Thymus (tissue), 11 donors: ENCODE results near the gene TACC2. TPM values are rescaled to one million over a fixed set of nuclear protein-coding genes. Genes with fewer than 3 reads are reported as not detected.

Experiments used
- DNase-seq, 9 donors: peaks; one replicate each; pipeline ENCODE4 v3.0.0-alpha.2; 2013; ENCODE audit warnings: low spot score in 9 of 9, low read depth in 6 of 9, missing footprints in 1 of 9
- H3K27ac ChIP-seq, 2 donors: one replicate each; pipeline ENCODE4 v1.5.1; 2013; ENCODE audit warnings: control low read depth in 1 of 2, low read depth in 1 of 2, low read length in 1 of 2, mild to moderate bottlenecking in 1 of 2, moderate library complexity in 1 of 2
- H3K27me3 ChIP-seq, 2 donors: one replicate each; pipeline ENCODE4 v1.5.1; 2013; ENCODE audit warnings: low read length in 1 of 2; ENCODE audit not compliant: control insufficient read depth in 2 of 2, insufficient read depth in 1 of 2
- H3K36me3 ChIP-seq, 2 donors: one replicate each; pipeline ENCODE4 v1.5.1; 2013; ENCODE audit warnings: low read length in 1 of 2, mild to moderate bottlenecking in 1 of 2, moderate library complexity in 1 of 2; ENCODE audit not compliant: control insufficient read depth in 2 of 2, insufficient read depth in 2 of 2
- H3K4me1 ChIP-seq, 2 donors: one replicate each; pipeline ENCODE4 v1.5.1; 2013; ENCODE audit warnings: low read length in 2 of 2; ENCODE audit not compliant: control insufficient read depth in 2 of 2, insufficient read depth in 2 of 2
- H3K4me3 ChIP-seq, 2 donors: one replicate each; pipeline ENCODE4 v1.5.1; 2013; ENCODE audit warnings: low read length in 2 of 2, control low read depth in 1 of 2, mild to moderate bottlenecking in 1 of 2
- H3K9me3 ChIP-seq, 2 donors: one replicate each; pipeline ENCODE4 v1.5.1; 2013; ENCODE audit warnings: low read length in 1 of 2, mild to moderate bottlenecking in 1 of 2; ENCODE audit not compliant: control insufficient read depth in 2 of 2, insufficient read depth in 1 of 2
- WGBS: extraction: QIAGEN DNeasy Blood & Tissue Kit; methylation state at CpG from one replicate; pipeline ENCODE4 v1.1.7; 2013; 5-methylcytosine and 5-hydroxymethylcytosine counted together
- polyA plus RNA-seq: library from polyadenylated mRNA; stranded (reverse); fragments of 200-250 nt; gene quantifications from one replicate; pipeline ENCODE4 v1.2.3, GENCODE V29; 2013
- total RNA-seq: library from RNA; stranded (reverse); fragments of 120-200 nt; gene quantifications from one replicate; pipeline ENCODE4 v1.2.4, GENCODE V29; 2013
- donor health status: healthy.

TACC2 gene
- total and polyA plus RNA-seq, 2 donors, result 4.6 to 57.3 TPM

DNA sequence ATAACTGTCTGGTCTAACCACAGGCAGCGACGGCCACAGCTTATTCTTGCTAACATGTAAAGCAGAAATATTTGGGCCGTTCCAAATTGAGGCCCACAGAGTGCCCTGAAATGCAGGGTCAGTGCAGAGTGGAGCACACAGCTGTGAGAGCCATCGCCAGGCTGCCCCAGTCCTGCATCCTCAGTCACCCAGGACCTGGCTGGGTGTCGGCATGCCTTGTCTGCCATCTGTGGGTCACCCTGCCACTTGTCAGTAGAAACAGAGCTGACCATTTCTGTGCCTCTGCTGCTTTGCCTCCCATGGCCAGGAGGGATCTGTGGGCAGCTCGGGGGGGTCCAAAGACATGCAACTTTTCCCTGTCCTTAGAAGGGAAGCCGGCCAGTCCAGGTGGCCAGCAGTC is 224.8 kb downstream of the TACC2 start:
- DNase-seq, result no peak
- H3K36me3 ChIP-seq, result no peaks in the 10 kb centered on the region
- H3K4me3 ChIP-seq, result no peak overlapping the region
- no peaks in the 10 kb centered on the region for H3K9me3 ChIP-seq
- H3K4me1 ChIP-seq, result no peaks in the 10 kb centered on the region
- 91% methylated on average over 7 of the region's 7 CpGs for WGBS
- no peaks in the 10 kb centered on the region for H3K27me3 ChIP-seq
- H3K27ac ChIP-seq, result no peak overlapping the region

GRCh38 chr10:122216047-122216446 is 227.1 kb downstream of the TACC2 start:
- no peak for DNase-seq
- Histone ChIP-seq H3K36me3 (no peaks in the 10 kb centered on the region), H3K9me3 (no peaks in the 10 kb centered on the region), H3K4me3 (no peak overlapping the region), H3K4me1 (no peaks in the 10 kb centered on the region), H3K27me3 (no peaks in the 10 kb centered on the region), H3K27ac (no peak overlapping the region)
- 89% methylated on average over 2 of the region's 2 CpGs for WGBS

DNA sequence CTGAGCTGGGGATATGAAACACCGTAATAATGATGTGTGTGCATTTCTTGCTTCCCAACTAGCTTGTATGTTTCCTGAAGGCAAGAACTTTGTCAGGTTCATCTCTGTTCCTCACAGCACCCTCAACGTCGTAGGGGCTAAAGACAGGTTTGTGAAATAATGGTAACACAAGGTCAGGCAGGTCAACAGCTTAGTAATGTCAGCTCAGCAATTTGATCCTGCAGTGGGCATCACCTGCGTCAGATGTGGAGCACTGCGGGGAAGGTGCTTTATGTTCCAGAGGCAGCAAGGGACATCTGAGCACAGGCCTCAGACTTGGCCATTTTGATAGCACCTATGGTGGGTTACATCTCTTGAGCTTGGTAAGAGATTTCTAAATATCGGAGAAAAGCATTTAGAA is 230.4 kb downstream of the TACC2 start:
- H3K9me3 ChIP-seq, result no peaks in the 10 kb centered on the region
- H3K27ac ChIP-seq, result no peak overlapping the region
- no peaks in the 10 kb centered on the region for H3K36me3 ChIP-seq
- no peak overlapping the region for H3K4me3 ChIP-seq
- no peaks in the 10 kb centered on the region for H3K27me3 ChIP-seq
- WGBS, result 94% methylated on average over 6 of the region's 6 CpGs
- H3K4me1 ChIP-seq, result no peaks in the 10 kb centered on the region
- no peak for DNase-seq

DNA sequence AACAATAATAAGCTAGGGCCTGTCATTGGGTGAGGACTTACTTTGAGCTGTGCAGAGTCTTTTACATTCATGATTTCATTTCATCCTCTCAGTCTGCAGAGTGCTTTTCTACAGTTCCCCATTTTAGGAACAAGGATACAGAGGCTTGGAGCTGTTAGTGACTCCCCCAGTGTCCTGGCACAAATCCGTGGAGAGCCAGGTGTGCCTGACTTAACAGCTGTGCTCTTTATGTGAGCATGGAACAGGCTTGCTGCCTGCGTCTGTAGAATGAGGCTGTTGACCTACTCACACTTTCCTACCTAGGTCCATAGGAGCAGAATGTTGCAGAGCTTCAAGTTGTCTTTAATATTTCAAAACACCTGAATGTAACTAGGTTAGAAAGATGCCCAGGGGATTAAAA is 231.8 kb downstream of the TACC2 start:
- no peak for DNase-seq
- 86% methylated on average over 2 of the region's 2 CpGs for WGBS
- H3K27me3 ChIP-seq, result no peaks in the 10 kb centered on the region
- no peaks in the 10 kb centered on the region for H3K9me3 ChIP-seq
- no peak overlapping the region for H3K27ac ChIP-seq
- no peak overlapping the region for H3K4me3 ChIP-seq
- no peaks in the 10 kb centered on the region for H3K36me3 ChIP-seq
- no peaks in the 10 kb centered on the region for H3K4me1 ChIP-seq

DNA sequence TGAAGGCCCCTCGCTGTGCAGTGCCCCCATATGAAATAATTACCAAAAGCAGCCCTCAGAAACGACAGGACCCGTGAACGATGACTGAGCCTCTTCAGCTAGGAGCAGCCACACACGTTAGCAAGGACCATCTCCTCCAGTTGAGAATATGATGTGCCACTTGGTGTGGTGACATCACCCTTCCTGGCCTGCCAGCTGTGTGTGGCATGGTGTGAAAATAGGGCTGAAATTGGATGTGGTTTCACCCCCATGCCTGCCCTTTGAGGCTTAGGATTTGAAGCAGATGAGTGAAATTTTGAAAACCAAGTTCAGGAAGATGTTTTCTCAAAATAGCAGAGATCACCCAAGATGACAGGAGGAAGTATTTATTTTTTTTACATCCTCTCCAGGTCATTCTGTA is 233.0 kb downstream of the TACC2 start:
- 92% methylated on average over 5 of the region's 5 CpGs for WGBS
- H3K4me1 ChIP-seq, result no peaks in the 10 kb centered on the region
- H3K27me3 ChIP-seq, result no peaks in the 10 kb centered on the region
- no peaks in the 10 kb centered on the region for H3K36me3 ChIP-seq
- H3K27ac ChIP-seq, result no peak overlapping the region
- H3K9me3 ChIP-seq, result no peaks in the 10 kb centered on the region
- no peak overlapping the region for H3K4me3 ChIP-seq
- no peak for DNase-seq

DNA sequence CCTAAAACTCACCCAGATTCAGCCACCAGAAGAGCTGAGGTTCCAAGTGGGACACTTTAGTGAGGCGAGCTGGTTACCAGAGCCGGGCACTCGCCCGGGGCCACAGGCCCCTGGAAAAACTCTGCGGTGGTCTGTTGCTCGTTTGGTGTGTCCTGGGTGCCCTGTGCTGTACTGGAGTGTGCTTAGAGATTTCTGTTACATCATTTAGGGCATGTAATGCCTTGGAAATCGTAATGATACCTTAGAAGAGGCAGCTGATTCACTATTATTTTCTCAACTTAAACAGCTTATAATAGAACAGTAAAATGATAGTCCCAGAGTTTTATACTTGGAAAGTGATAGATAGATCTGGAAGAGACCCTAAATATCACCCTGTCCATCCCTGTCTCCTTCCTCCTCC is 233.7 kb downstream of the TACC2 start:
- no peaks in the 10 kb centered on the region for H3K27me3 ChIP-seq
- no peak overlapping the region for H3K4me3 ChIP-seq
- no peak for DNase-seq
- no peaks in the 10 kb centered on the region for H3K4me1 ChIP-seq
- H3K9me3 ChIP-seq, result no peaks in the 10 kb centered on the region
- H3K36me3 ChIP-seq, result no peaks in the 10 kb centered on the region
- no peak overlapping the region for H3K27ac ChIP-seq
- WGBS, result 92% methylated on average over 7 of the region's 7 CpGs

GRCh38 chr10:122224159-122224558 is 235.2 kb downstream of the TACC2 start:
- no peak overlapping the region for H3K4me3 ChIP-seq
- H3K36me3 ChIP-seq, result no peaks in the 10 kb centered on the region
- no peak overlapping the region for H3K27ac ChIP-seq
- 95% methylated on average over 9 of the region's 9 CpGs for WGBS
- DNase-seq, result no peak
- H3K9me3 ChIP-seq, result no peaks in the 10 kb centered on the region
- H3K27me3 ChIP-seq, result no peaks in the 10 kb centered on the region
- no peaks in the 10 kb centered on the region for H3K4me1 ChIP-seq

- Histone ChIP-seq H3K4me1 (no peaks in the 10 kb centered on the region), H3K27ac (no peak overlapping the region), H3K27me3 (no peaks in the 10 kb centered on the region), H3K4me3 (no peak overlapping the region), H3K9me3 (no peaks in the 10 kb centered on the region), H3K36me3 (no peaks in the 10 kb centered on the region)
- no peak for DNase-seq
- 27% methylated on average over 9 of the region's 9 CpGs for WGBS
Observed at GRCh38 chr10:122225330-122225729, 236.4 kb downstream of the TACC2 start.

- no peaks in the 10 kb centered on the region for H3K9me3 ChIP-seq
- no peaks in the 10 kb centered on the region for H3K4me1 ChIP-seq
- H3K4me3 ChIP-seq, result no peak overlapping the region
- no peaks in the 10 kb centered on the region for H3K27me3 ChIP-seq
- no peak overlapping the region for H3K27ac ChIP-seq
- WGBS, result 90% methylated on average over 4 of the region's 4 CpGs
- no peaks in the 10 kb centered on the region for H3K36me3 ChIP-seq
- no peak for DNase-seq
Observed at GRCh38 chr10:122227754-122228153, 238.8 kb downstream of the TACC2 start.

DNA sequence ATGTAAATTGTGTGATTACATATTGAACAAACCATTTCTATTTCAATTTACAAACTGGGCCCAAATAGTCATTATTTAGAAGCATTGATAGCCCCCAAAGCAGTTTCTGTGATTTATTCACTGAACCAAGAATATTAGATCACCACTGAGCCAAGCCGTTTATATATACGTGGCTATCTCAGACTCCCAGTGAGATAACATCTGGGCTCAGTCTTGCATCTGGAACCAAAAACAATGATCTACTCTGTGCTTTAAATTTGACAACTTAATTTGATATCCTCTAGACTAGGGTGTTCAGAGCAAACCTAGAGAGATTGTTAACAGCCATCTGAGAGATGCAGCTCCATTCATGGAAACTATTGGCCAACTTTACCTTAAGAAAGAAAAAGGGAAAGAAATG is 240.7 kb downstream of the TACC2 start:
- Histone ChIP-seq H3K36me3 (no peaks in the 10 kb centered on the region), H3K4me1 (peaks cover 0 to 3% of the 10 kb centered on the region in 2 donors), H3K4me3 (no peak overlapping the region), H3K27me3 (no peaks in the 10 kb centered on the region), H3K9me3 (no peaks in the 10 kb centered on the region), H3K27ac (no peak overlapping the region)
- DNase-seq, result no peak
- WGBS, result 88% methylated on average over 2 of the region's 2 CpGs
